ENCODE results near the gene GRK6. TPM values are rescaled to one million over a fixed set of nuclear protein-coding genes. Genes with fewer than 3 reads are reported as not detected.

The GRK6 gene
- total RNA-seq, 3 donors from 2014 or later, result 21.3 to 25.0 (median 22.1) TPM

DNA sequence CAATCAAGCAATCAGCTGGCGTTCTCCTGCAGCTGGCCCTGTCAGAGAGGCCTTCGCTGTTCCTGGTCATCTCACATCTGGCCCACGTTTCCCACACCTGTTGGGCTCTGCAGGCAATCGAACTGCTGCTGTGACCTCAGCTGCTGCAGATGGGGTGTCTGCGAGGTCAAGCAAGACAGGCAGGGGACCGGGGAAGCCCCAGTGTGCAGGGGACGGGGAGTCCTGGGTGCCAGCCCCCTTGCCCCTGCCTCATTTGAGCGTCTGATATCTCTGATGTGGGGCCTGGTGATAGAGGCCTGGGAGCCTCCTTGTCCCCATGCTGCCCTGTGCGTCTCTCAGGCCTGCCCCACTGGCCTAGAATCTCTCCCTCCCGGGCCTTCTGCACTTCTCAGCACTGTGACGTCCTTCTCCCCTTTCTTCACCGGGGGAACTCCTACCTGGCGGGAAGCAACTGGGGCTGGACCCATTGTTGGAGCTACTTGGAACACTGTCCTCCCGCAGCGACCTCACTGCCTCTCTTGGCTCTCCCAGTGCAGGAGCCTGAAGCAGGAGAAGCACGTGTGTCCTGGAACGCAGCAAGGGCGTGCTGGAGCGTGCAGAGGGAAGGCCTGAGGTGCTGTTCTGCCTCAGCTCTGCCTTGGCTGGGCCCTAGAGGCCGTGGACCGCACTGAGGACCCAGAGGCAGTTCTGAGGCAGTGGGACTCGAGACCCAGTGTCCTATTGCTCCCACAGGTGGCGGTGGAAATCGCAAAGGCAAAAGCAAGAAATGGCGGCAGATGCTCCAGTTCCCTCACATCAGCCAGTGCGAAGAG, 3.9 kb downstream of the GRK6 start:
- Histone ChIP-seq H3K36me3 (no peaks in the 10 kb centered on the region), H3K4me1 (peaks cover 5 to 17% of the 10 kb centered on the region in 2 donors), H3K27me3 (no peaks in the 10 kb centered on the region), H3K9me3 (no peaks in the 10 kb centered on the region), H3K4me3 (no peak overlapping the region), H3K27ac (peak overlapping the region in 1 of 2 donors; percentile 3)
- TF ChIP-seq POLR2AphosphoS5 (IDR thresholded peaks at IDR 0.05) (no peak), POLR2A (IDR thresholded peaks at IDR 0.05) (no peak)
- TF ChIP-seq, protein P1, sequence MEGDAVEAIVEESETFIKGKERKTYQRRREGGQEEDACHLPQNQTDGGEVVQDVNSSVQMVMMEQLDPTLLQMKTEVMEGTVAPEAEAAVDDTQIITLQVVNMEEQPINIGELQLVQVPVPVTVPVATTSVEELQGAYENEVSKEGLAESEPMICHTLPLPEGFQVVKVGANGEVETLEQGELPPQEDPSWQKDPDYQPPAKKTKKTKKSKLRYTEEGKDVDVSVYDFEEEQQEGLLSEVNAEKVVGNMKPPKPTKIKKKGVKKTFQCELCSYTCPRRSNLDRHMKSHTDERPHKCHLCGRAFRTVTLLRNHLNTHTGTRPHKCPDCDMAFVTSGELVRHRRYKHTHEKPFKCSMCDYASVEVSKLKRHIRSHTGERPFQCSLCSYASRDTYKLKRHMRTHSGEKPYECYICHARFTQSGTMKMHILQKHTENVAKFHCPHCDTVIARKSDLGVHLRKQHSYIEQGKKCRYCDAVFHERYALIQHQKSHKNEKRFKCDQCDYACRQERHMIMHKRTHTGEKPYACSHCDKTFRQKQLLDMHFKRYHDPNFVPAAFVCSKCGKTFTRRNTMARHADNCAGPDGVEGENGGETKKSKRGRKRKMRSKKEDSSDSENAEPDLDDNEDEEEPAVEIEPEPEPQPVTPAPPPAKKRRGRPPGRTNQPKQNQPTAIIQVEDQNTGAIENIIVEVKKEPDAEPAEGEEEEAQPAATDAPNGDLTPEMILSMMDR (IDR thresholded peaks at IDR 0.05), result no peak
- intact Hi-C loops (cut with DNase I; ENCODE audit: low total_unique reads), result no loop called here
- DNase-seq (ENCODE audit: low spot score in 2 of 2), result no peak

DNA sequence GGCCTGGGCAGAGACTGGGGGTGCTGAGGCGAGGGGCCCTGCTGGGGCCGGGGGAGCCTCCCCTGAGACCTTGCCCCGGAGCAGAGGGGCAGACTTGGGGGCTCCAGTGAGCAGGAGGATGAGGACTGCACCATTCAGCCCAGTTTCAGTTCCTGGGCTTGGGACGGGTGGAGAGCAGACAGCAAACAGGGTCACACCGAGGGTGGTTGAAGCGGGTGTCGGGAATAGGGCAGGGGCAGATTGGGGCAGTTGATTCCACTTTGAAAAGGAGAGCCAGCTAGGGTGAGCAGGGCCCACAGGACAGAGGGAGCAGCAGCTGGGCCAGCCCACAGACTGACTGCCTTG, 4.5 kb downstream of the GRK6 start:
- Histone ChIP-seq H3K4me1 (peaks cover 5 to 17% of the 10 kb centered on the region in 2 donors), H3K4me3 (no peak overlapping the region), H3K9me3 (no peaks in the 10 kb centered on the region), H3K36me3 (no peaks in the 10 kb centered on the region), H3K27me3 (no peaks in the 10 kb centered on the region), H3K27ac (peak overlapping the region in 1 of 2 donors; percentile 54)
- no peak for DNase-seq (ENCODE audit: low spot score in 2 of 2)
- TF ChIP-seq POLR2AphosphoS5 (IDR thresholded peaks at IDR 0.05) (no peak), POLR2A (IDR thresholded peaks at IDR 0.05) (no peak)
- TF ChIP-seq, protein P1 (IDR thresholded peaks at IDR 0.05), result no peak
- intact Hi-C loops (cut with DNase I; ENCODE audit: low total_unique reads), result no loop called here

DNA sequence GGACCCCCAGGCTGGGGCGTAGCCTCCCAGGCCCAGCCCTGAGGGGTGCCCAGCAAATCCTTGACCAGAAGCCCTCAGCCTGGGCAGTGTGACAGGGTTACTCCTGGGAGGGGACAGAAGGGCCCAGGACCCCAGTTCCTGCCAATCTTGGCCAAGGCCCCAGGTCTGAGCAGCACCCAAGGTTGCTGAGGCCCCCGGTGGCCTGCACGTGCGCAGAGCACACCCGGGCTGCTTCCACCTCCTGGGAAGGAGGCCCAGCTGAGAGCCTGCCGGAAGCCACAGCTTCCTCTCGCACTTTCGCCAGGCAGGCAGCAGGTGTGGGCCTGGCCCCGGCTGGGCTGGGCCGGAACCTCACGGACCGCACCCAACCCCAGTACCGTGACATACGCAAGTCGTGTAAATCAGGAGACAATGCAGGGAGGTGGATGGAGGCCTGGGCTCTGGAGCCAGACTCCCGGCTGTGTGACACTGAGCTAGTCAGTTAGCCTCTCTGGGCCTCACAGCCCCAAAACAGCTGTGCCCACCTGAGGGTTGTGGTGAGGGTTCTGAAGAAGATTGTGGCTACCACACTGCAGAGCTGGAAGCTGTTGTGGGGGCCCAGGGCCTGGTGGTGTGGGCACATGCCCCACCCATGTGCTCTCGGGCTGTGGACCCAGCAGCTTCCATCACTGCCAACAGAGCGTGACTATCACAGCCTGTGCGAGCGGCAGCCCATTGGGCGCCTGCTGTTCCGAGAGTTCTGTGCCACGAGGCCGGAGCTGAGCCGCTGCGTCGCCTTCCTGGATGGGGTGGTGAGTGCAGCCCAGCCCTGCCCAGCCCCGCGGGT, 5.1 kb downstream of the GRK6 start:
- Histone ChIP-seq H3K27ac (peak overlapping the region in 1 of 2 donors; percentile 54), H3K36me3 (no peaks in the 10 kb centered on the region), H3K4me3 (no peak overlapping the region), H3K4me1 (peaks cover 5 to 17% of the 10 kb centered on the region in 2 donors), H3K9me3 (no peaks in the 10 kb centered on the region), H3K27me3 (no peaks in the 10 kb centered on the region)
- DNase-seq (ENCODE audit: low spot score in 2 of 2), result no peak
- TF ChIP-seq POLR2AphosphoS5 (IDR thresholded peaks at IDR 0.05), result peak in 1 of 3 donors; percentile 20
- no peak for TF ChIP-seq POLR2A (IDR thresholded peaks at IDR 0.05)
- intact Hi-C loops (cut with DNase I; ENCODE audit: low total_unique reads), result no loop called here

DNA sequence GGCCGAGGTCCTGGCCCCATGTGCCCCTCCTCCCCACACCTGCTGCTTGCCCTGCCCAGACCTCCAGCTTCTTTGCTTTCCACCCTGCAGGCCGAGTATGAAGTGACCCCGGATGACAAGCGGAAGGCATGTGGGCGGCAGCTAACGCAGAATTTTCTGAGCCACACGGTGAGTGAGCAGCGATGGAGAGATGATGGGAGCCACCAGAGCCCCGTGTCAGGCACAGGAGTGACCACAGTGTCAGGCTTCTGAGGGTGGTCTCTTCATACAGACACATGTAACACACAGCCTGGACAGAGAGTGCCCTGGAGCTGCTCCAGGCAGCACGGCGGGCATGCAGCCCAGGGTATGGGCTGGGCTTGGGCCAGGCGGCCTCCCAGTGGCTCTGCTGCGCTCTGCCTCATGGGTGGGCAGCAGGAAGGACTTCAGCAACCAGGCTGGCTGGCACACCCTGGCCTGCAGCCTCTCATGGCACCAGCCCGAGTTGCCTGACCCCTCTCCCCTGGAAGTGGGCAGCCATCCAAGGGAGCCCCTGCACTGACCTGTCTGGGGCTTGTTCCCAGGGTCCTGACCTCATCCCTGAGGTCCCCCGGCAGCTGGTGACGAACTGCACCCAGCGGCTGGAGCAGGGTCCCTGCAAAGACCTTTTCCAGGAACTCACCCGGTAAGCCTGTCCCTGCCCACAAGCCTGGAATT, 5.8 kb downstream of the GRK6 start:
- DNase-seq (ENCODE audit: low spot score in 2 of 2), result no peak
- Histone ChIP-seq H3K36me3 (no peaks in the 10 kb centered on the region), H3K27me3 (no peaks in the 10 kb centered on the region), H3K9me3 (no peaks in the 10 kb centered on the region), H3K4me3 (no peak overlapping the region), H3K27ac (peak overlapping the region in 1 of 2 donors; percentile 54), H3K4me1 (peaks cover 5 to 17% of the 10 kb centered on the region in 2 donors)
- intact Hi-C loops (cut with DNase I; ENCODE audit: low total_unique reads), result no loop called here
- TF ChIP-seq POLR2AphosphoS5 (IDR thresholded peaks at IDR 0.05) (no peak), POLR2A (IDR thresholded peaks at IDR 0.05) (no peak)
- TF ChIP-seq, protein P1 (IDR thresholded peaks at IDR 0.05), result no peak

DNA sequence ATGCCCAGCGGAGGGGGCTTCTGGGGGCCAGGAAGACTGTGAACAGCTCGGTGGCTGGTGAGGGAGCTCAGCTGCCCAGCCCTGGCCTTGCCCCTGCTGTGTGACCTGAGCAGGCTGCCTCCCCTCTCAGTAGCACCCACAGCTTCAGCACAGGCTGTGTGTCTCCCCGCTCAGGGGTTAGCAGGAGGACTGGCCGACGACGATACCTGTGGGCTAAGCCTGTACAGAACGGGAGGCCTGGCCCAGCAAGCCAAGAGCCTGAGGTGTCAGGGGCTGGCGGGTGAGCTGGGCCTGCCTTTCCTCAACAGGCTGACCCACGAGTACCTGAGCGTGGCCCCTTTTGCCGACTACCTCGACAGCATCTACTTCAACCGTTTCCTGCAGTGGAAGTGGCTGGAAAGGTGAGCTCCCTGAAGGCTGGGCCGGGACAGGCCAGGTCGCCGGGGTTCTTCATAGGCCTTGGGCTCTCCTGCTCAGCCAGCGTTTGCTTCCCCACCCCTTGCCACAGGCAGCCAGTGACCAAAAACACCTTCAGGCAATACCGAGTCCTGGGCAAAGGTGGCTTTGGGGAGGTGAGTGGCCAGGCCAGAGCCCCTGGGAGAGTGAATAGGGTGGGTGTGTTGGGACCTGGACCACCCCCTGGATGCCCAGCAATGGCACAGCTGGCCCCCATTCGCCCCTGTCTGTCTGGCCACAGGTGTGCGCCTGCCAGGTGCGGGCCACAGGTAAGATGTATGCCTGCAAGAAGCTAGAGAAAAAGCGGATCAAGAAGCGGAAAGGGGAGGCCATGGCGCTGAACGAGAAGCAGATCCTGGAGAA, 6.6 kb downstream of the GRK6 start:
- Histone ChIP-seq H3K9me3 (no peaks in the 10 kb centered on the region), H3K4me3 (no peak overlapping the region), H3K27ac (no peak overlapping the region), H3K36me3 (no peaks in the 10 kb centered on the region), H3K27me3 (no peaks in the 10 kb centered on the region), H3K4me1 (peaks cover 0 to 9% of the 10 kb centered on the region in 2 donors)
- TF ChIP-seq POLR2AphosphoS5 (IDR thresholded peaks at IDR 0.05), result no peak
- no peak for DNase-seq (ENCODE audit: low spot score in 2 of 2)
- intact Hi-C loops (cut with DNase I; ENCODE audit: low total_unique reads), result no loop called here

Measured in breast epithelium (tissue), 4 donors.